Mucosa of rectum (tissue), 2 donors: ENCODE measurements around the gene SCFD2.
"Not testable (repeated sequence)": the region's sequence is repeated elsewhere in the genome, so short reads cannot be mapped to it uniquely, and the experiment has no call there.

Source experiments
- H3K27ac ChIP-seq, 2 donors: one replicate each; pipeline ENCODE4 v1.7.0; 2013; ENCODE audit warnings: inconsistent platforms in 2 of 2, low read depth in 2 of 2, low read length in 2 of 2
- H3K27me3 ChIP-seq, 2 donors: one replicate each; pipeline ENCODE4 v1.7.0; 2013; ENCODE audit warnings: low read length in 2 of 2; ENCODE audit not compliant: control insufficient read depth in 2 of 2, insufficient read depth in 2 of 2
- H3K36me3 ChIP-seq, 2 donors: one replicate each; pipeline ENCODE4 v1.7.0; 2013; ENCODE audit warnings: low read length in 2 of 2; ENCODE audit not compliant: control insufficient read depth in 2 of 2, insufficient read depth in 2 of 2
- H3K4me1 ChIP-seq, 2 donors: one replicate each; pipeline ENCODE4 v1.7.0; 2013; ENCODE audit warnings: low read length in 2 of 2, mild to moderate bottlenecking in 1 of 2; ENCODE audit not compliant: control insufficient read depth in 2 of 2, insufficient read depth in 2 of 2
- H3K4me3 ChIP-seq, 2 donors: one replicate each; pipeline ENCODE4 v1.7.0; 2013; ENCODE audit warnings: low read length in 2 of 2
- H3K9ac ChIP-seq, 2 donors: one replicate each; pipeline ENCODE4 v1.7.0; 2013; ENCODE audit warnings: low read length in 2 of 2, low read depth in 1 of 2, mild to moderate bottlenecking in 1 of 2
- H3K9me3 ChIP-seq, 2 donors: one replicate each; pipeline ENCODE4 v1.7.0; 2013; ENCODE audit warnings: low read length in 2 of 2; ENCODE audit not compliant: control insufficient read depth in 2 of 2
- donor health status: healthy.
- donor health status: Normal muscosa, but diverticular disease.

The SCFD2 gene

DNA sequence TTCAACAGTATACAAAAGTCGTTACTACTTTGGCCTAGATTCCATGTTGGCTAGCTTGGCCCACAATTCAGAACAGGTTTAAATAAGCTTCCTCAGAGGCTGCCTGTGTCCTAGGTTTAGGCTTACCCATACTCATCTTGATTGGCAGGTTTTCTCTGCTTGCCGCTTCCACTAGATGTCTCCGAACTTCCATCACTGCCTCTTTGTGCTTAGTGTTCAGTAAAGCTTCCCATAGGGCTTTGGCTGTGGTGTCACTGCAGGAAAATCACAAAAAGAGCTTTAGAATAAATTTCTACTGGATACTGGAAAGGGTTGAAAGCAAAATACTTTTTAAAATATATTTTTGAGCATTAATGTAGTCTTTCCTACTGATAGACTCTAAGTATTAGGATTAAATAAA lies 52.4 kb downstream of the SCFD2 start:
- Histone ChIP-seq H3K27ac (no peak overlapping the region), H3K4me3 (no peak overlapping the region), H3K36me3 (no peaks in the 10 kb centered on the region), H3K9ac (no peak overlapping the region), H3K27me3 (no peaks in the 10 kb centered on the region), H3K4me1 (no peaks in the 10 kb centered on the region), H3K9me3 (no peaks in the 10 kb centered on the region)

DNA sequence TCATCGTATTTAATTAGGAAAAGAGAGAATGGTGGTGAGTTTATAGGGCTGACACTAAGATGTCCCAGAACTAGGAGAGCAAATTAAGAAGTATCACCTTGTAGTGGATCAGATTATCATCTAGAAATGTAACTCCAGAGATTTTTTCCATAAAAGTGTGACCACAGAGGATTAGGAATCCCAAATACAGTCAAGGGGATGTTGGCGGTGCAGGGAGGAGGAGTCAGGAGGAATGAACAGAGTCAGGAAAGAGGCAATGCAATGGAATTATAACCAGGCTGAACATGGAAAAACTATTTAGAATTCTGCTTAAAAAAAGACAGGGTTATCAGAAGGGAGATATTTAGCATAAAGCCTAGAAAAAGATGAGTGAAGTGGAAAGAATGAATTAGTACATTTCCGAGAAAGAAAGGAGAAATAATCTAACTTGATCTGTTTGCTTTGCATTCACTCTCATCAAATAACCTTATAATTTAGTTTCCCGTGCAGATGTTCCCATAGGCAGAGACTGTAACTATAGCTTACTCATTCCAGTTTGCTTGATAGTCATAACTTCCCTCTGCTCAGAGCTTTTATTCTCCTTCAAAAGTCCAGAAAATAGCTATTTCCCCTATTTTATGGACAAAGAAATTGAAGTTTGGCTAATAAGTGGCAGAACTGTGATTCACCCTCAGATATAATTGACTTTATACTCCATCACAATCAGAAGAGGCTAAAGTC lies 56.4 kb downstream of the SCFD2 start:
- H3K27me3 ChIP-seq: no peaks in the 10 kb centered on the region
- H3K9me3 ChIP-seq: no peaks in the 10 kb centered on the region
- no peaks in the 10 kb centered on the region for H3K36me3 ChIP-seq
- no peak overlapping the region for H3K9ac ChIP-seq
- H3K4me1 ChIP-seq: no peaks in the 10 kb centered on the region
- no peak overlapping the region for H3K4me3 ChIP-seq
- H3K27ac ChIP-seq: no peak overlapping the region

DNA sequence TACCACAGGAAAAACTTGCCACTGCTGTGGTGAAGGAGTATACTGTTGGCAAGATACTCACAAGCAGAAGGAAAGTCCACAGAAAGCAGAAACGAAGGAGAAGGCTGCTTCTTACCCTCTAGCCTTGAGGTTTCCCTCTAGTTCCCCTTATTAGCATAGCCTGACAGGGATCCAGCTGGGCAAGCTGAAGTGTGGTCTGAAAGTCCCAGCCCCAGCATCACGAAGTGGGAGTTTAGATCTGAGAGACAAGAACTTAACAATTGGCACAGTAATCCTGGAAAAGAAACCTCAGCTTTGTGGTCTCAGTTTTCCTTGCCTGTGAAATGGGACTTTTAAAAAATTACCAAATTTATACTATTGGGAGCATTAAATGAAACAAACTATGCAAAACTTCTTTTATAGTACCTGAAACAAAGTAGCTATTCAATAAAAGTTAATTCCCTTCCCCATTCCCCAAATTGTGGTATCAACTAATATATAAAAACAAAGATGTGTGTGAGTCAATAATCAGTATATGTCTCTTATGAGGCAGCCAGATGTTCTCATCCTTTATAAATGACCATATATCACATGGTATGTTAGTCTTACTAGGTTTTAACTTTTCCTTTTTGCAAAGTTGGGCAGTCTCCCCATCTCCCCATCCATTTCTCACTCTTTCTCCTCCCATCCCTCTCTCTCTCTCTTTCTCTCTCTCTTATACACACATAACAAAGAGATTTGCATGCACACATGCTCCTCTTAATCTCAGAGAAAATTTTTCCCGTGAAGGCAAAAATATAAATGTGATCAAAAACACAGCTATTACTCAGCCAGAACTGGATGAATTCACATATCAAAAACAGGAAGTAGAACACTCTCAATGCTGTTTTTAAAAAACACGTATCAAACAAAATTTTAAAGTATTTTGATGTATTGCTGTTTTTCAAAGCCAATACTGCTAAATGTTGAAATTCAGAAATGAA lies 57.8 kb downstream of the SCFD2 start:
- H3K27me3 ChIP-seq: no peaks in the 10 kb centered on the region
- H3K36me3 ChIP-seq: no peaks in the 10 kb centered on the region
- no peak overlapping the region for H3K27ac ChIP-seq
- no peaks in the 10 kb centered on the region for H3K9me3 ChIP-seq
- no peaks in the 10 kb centered on the region for H3K4me1 ChIP-seq
- H3K4me3 ChIP-seq: no peak overlapping the region
- no peak overlapping the region for H3K9ac ChIP-seq

DNA sequence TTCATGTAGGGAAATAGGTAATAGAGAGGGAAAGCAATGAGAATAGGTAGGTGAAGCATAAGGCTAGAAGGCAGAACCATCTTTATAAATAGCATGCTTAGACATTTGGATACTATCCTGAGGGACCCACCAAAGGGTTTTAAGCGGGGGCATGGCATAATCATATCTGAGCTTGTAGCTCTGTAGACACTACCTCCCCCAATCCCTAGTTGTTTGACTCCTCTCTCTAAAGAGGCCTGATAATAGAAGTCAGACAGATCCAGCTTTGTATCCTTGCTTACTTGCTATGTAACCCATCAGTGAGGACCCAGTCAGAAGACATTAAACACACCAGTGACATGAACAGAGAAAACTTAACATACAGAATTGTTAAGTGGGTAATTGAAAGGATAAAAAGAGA lies 58.7 kb downstream of the SCFD2 start:
- Histone ChIP-seq H3K4me1 (no peaks in the 10 kb centered on the region), H3K27me3 (no peaks in the 10 kb centered on the region), H3K27ac (no peak overlapping the region), H3K9ac (no peak overlapping the region), H3K36me3 (no peaks in the 10 kb centered on the region), H3K9me3 (no peaks in the 10 kb centered on the region), H3K4me3 (no peak overlapping the region)

DNA sequence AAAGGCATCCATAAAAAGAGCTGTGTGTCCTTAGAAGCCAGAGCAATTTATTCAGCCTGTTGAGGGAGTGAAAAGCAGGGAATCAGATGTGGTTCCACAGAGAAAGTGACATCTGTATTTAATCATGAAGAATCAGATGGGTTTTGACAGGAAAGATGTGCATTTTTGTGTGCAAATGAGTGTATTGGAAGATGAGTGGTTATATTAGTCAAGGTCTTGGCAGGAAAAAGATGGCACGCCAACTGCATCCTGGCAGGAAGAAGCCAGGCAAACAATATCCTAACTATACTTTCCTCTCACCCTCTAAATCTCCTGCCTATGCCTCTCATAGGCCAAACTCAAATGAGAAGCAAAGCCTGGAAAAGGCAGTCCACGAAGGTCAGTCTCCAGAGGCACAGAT lies 59.1 kb downstream of the SCFD2 start:
- Histone ChIP-seq H3K36me3 (no peaks in the 10 kb centered on the region), H3K27ac (no peak overlapping the region), H3K4me1 (no peaks in the 10 kb centered on the region), H3K27me3 (no peaks in the 10 kb centered on the region), H3K9me3 (no peaks in the 10 kb centered on the region), H3K9ac (no peak overlapping the region), H3K4me3 (no peak overlapping the region)

DNA sequence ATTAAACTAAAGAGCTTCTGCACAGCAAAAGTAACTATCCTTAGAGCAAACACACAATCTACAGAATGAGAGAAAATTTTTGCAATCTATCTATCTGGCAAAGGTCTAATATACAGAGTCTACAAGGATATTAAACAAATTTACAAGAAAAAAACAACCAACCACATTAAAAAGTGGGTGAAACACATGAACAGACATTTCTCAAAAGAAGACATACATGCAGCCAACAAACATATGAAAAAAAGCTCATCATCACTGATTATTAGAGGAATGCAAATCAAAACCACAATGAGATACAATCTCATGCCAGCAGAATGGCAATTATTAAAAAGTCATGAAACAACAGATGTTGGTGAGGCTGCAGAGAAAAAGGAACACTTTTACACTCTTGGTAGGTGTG lies 73.7 kb downstream of the SCFD2 start:
- H3K27ac ChIP-seq, H3K9ac ChIP-seq, H3K36me3 ChIP-seq: not testable (repeated sequence)

DNA sequence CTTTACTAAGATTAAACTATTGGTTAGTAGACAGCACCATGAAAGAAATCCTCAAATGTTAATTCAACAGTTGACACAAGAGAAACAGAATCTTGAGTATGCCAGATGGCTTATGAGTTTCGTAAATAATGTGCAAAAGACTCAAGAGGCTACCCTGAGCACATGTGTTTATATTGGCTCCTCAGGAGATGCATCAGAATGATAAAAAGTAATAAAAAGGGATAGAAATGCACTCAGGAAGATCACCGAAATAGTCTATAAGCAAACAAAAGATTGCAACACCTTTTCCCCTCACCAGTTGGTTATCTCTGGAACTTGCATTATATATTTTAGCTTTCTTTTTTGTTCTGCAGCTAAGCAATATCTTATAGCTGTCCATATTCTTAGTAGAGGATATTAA lies 84.4 kb downstream of the SCFD2 start:
- no peaks in the 10 kb centered on the region for H3K36me3 ChIP-seq
- no peaks in the 10 kb centered on the region for H3K4me1 ChIP-seq
- H3K4me3 ChIP-seq: no peak overlapping the region
- H3K9ac ChIP-seq: no peak overlapping the region
- H3K27me3 ChIP-seq: no peaks in the 10 kb centered on the region
- H3K27ac ChIP-seq: no peak overlapping the region
- no peaks in the 10 kb centered on the region for H3K9me3 ChIP-seq

More for the DNA sequence above, 73.7 kb downstream of the SCFD2 start:
- not testable (repeated sequence) for H3K4me3 ChIP-seq, H3K4me1 ChIP-seq, H3K9me3 ChIP-seq, H3K27me3 ChIP-seq

DNA sequence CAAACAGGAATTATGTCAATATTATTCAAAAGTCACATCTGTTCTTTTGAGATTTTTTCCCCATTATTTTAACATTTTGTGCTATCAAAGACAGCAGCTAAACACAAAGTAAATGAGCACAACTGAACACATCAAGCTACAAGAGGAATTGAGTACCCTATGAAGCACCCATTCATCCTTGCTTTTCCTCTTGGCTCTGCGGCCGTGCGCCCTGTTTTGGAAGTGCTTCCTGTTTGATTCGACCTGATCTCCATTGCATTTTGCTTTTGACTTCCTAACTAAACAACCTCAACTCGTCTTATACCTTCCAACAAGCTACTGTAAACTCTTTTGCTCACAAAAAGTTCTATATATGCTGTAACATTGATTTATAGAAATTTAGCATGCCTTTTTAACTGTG lies 85.0 kb downstream of the SCFD2 start:
- H3K27ac ChIP-seq: no peak overlapping the region
- H3K9ac ChIP-seq: no peak overlapping the region
- H3K4me1 ChIP-seq: no peaks in the 10 kb centered on the region
- H3K4me3 ChIP-seq: no peak overlapping the region
- H3K9me3 ChIP-seq: no peaks in the 10 kb centered on the region
- no peaks in the 10 kb centered on the region for H3K36me3 ChIP-seq
- no peaks in the 10 kb centered on the region for H3K27me3 ChIP-seq

DNA sequence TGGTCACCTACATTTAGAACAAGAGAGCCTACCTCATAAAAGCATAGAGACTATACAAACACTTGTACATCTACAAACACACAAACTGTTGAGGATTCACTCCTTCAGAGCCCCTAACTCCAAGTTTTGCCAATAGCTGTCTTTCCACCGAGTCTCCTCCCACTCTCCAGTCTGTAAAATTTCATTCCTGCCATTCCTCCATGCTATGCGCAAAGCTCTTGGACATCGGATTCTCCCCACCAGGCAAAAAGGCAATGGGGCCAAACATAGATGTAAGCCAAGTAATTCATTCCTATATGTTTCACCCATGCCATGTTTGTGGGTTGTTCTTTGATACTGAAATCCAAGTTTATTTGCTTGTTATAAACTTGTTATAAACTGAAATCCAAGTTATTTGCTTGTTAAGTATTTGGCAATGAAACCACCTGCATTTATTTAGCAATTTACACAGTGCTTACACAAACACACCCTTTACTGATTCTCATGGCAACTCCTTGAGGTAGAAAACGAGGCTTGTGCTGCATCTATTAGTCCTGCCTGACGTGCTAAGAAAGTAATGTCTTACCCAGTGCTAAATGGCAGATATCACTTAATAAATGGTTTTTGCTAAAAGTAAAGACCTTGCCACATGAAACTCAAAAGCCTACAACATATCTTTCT lies 91.1 kb downstream of the SCFD2 start:
- Histone ChIP-seq H3K27me3 (no peaks in the 10 kb centered on the region), H3K9ac (no peak overlapping the region), H3K27ac (no peak overlapping the region), H3K4me1 (no peaks in the 10 kb centered on the region), H3K4me3 (no peak overlapping the region), H3K36me3 (no peaks in the 10 kb centered on the region), H3K9me3 (no peaks in the 10 kb centered on the region)

DNA sequence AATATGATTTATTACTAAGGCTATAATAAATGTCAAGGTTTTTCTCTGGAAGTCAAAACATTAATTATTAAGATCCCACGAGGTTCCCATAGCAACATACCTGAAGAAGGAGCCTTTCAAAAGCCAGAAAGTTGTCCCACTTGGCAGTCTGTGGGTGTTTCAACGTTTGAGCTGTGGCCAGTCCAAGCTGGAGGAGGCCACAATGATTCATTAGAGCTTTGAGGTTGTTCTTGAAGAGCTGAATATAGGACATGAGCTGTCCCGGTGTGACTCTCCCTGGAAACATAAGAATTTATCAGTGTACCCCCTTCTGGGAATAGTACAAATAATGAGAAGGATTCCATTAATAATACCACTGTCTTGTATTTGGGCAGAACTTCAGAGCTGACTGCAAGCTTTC lies 92.1 kb downstream of the SCFD2 start:
- no peaks in the 10 kb centered on the region for H3K4me1 ChIP-seq
- no peaks in the 10 kb centered on the region for H3K9me3 ChIP-seq
- no peaks in the 10 kb centered on the region for H3K27me3 ChIP-seq
- no peaks in the 10 kb centered on the region for H3K36me3 ChIP-seq
- H3K9ac ChIP-seq: no peak overlapping the region
- H3K4me3 ChIP-seq: no peak overlapping the region
- no peak overlapping the region for H3K27ac ChIP-seq
